Testis (tissue), 2 donors: ENCODE data around the gene TNFRSF9.
"Not testable (repeated sequence)": the region's sequence is repeated elsewhere in the genome, so short reads cannot be mapped to it uniquely, and the experiment has no call there.

Source experiments
- POLR2A ChIP-seq: fragments of 450-650 bp; IDR thresholded peaks from one replicate; pipeline ENCODE4 v1.6.1; 2017; ENCODE audit warnings: antibody characterized with exemption, mild to moderate bottlenecking, moderate library complexity
- TF ChIP-seq, protein P1 (sequence below), 3 experiments: fragments of 450-650 bp in 2 of 3; fragments of 200-600 bp in 1 of 3; sonication (generic) in 1 of 3; IDR thresholded peaks; one replicate each; pipeline ENCODE4 v1.5.1; 2016 to 2019; ENCODE audit warnings: antibody characterized with exemption in 3 of 3, mild to moderate bottlenecking in 2 of 3, moderate library complexity in 1 of 3

DNA sequence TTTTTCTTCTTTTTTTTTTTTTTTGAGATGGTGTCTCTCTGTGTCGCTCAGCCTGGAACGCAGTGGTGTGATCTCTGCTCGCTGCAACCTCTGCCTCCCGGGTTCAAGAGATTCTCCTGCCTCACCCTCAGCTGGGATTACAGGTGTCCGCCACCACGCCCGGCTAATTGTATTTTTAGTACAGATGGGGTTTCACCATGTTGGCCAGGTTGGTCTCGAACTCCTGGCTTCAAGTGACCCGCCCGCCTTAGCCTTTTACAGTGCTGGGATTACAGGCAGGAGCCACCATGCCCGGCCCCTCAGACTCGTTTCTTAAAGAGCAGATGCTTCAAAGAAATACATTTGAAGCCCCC is 22.7 kb upstream of the TNFRSF9 start:
- TF ChIP-seq POLR2A, result not testable (repeated sequence)
- TF ChIP-seq, protein P1, sequence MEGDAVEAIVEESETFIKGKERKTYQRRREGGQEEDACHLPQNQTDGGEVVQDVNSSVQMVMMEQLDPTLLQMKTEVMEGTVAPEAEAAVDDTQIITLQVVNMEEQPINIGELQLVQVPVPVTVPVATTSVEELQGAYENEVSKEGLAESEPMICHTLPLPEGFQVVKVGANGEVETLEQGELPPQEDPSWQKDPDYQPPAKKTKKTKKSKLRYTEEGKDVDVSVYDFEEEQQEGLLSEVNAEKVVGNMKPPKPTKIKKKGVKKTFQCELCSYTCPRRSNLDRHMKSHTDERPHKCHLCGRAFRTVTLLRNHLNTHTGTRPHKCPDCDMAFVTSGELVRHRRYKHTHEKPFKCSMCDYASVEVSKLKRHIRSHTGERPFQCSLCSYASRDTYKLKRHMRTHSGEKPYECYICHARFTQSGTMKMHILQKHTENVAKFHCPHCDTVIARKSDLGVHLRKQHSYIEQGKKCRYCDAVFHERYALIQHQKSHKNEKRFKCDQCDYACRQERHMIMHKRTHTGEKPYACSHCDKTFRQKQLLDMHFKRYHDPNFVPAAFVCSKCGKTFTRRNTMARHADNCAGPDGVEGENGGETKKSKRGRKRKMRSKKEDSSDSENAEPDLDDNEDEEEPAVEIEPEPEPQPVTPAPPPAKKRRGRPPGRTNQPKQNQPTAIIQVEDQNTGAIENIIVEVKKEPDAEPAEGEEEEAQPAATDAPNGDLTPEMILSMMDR (IDR thresholded peaks at IDR 0.05), result not testable (repeated sequence)
